NB4 (cell line): ENCODE measurements around the gene JMY.
A peak's percentile ranks its signal among the peaks of the same experiment; 100 is the strongest.

Experiments
- DNase-seq: peaks from one replicate; pipeline ENCODE4 v3.0.0; 2010; ENCODE audit warnings: low read depth
- H3K4me3 ChIP-seq: one replicate; pipeline ENCODE4 v1.5.1; 2011; ENCODE audit warnings: mild to moderate bottlenecking, low read depth, low read length, moderate library complexity
- CTCF ChIP-seq: IDR thresholded peaks from one replicate; pipeline ENCODE4 v1.5.1; 2012; ENCODE audit warnings: low read depth, low read length
- MAX ChIP-seq: IDR thresholded peaks from 2 replicates; pipeline ENCODE4 v1.6.1; 2011; ENCODE audit warnings: low read depth, low read length
- MYC ChIP-seq: IDR thresholded peaks from 2 replicates; pipeline ENCODE4 v1.6.1; 2011; ENCODE audit warnings: low read depth, low read length
- POLR2A ChIP-seq: IDR thresholded peaks from 2 replicates; pipeline ENCODE4 v1.6.1; 2011; ENCODE audit warnings: mild to moderate bottlenecking; ENCODE audit not compliant: insufficient read length; ENCODE audit errors: extremely low read depth

Gene JMY

GRCh38 chr5:79333852-79334557, 98.1 kb downstream of the JMY start:
- DNase-seq, result no peak
- TF ChIP-seq MYC (no peak), MAX (no peak), CTCF (no peak), POLR2A (no peak)
- no peak overlapping the region for H3K4me3 ChIP-seq

DNA sequence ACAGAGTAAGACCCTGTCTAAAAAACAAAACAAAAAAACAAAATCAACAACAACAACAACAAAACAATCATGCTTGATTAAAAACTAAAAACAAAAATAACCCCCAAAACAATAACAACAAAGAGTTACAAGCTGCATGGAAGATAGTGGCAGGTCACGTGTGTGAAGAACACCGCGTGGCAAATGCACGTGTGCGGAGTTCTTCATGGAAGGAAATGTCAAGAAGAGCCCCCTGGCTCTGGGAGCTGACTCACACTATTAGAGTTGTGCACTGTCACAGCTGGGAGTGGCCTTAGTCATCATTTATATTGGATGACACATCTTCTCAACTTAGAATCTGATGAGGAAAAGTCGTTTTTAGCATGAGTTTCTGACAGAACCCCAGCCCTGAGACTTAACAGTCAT, 110.5 kb downstream of the JMY start:
- no peak overlapping the region for H3K4me3 ChIP-seq
- peak; percentile 44 for DNase-seq
- TF ChIP-seq MYC (no peak), CTCF (no peak), MAX (no peak), POLR2A (no peak)

DNA sequence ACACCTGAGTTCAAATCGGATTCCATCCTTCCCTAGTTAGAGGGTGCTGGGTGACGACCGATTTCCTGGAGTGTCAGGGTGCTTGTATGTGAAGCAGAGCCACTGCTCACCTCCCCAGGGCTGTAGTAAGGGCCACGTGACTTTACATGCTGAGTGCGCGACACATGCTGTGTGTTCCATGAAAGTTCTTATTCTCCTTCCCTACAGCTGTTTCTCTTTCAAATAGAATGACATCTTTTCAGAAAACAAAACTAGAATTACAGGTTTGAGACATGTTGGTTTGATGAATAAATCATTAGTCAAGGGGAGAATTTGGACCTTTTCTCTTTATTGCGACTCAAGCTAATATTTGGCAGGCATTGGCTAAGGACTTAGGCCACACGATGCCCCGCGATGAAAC, 113.1 kb downstream of the JMY start:
- no peak overlapping the region for H3K4me3 ChIP-seq
- no peak for DNase-seq
- TF ChIP-seq CTCF (no peak), MAX (no peak), POLR2A (no peak), MYC (no peak)

DNA sequence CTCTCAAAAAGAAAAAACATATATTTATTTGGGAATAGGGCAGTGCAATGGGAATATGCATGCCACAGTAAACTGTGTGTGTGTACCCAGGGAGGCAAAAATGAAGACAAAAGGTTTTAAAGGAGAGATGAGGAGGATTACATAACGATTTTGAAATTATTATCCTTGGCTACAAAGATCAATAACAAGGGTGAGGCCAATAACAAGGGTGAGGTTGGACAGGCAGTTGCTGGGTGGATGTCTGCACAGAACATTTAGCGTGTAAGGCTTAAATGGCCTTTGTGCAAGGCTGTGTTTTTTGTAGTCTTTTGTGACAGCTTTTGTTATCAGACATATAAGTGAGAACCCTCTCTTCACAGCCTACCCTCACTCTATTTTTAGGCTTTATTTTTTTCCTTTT, 114.0 kb downstream of the JMY start:
- no peak overlapping the region for H3K4me3 ChIP-seq
- no peak for DNase-seq
- no peak for TF ChIP-seq CTCF
- no peak for TF ChIP-seq MAX
- no peak for TF ChIP-seq POLR2A
- TF ChIP-seq MYC, result no peak

DNA sequence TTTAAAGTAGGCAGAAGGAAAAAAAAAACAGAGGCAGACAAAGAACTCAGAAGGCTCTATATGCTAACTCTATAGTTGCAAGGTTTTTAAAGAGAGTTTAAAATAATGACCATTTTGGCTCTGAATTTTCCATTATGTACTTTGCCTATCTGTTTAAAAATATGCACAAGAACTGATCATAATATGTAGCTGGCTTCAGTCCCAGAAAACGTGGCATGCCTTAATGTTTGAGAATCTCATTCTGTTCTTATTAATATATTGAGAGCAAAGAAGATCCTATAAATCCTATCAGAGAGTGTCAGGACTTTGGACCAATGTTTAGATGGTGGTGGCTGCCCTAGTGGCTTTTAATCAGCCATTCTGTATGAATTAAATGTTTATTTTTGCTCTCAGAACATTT, 121.5 kb downstream of the JMY start:
- H3K4me3 ChIP-seq, result no peak overlapping the region
- TF ChIP-seq MAX (no peak), CTCF (no peak), MYC (no peak), POLR2A (no peak)
- no peak for DNase-seq
